ENCODE data around the gene ZNF423. TPM values are rescaled to one million over a fixed set of nuclear protein-coding genes. Genes with fewer than 3 reads are reported as not detected.

The ZNF423 gene
- total and polyA plus RNA-seq, 2 of the 13 experiments (the other 11 are each of a cell fraction or from before 2014, with no cell fraction given) = 0.07 to 0.31 TPM

DNA sequence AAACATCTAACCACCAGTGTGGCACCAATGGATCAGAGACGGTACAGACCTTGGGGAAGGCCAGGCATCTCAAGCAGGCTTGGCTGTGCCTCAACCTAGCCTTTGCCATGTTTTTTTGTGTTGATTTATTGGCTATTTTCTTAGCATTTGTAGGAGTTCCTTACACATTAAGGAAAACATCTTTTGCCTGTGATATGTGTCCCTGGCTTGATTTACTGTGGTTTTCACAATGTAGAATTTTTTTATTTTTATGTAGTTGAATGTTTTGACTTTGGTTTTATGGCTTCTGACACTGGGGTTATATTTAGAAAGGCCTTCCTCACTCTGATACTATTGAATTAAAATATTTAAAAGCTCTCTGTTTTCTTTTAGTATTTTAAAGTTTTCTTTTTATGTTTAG is 132.6 kb downstream of the ZNF423 start:
- H3K27me3 ChIP-seq (ENCODE audit: control insufficient read depth in 1 of 2, insufficient read depth in 2 of 2, low read length in 2 of 2) = peaks cover 5 to 42% of the 10 kb centered on the region in 2 experiments; a peak in 4 of 5 replicates
- no peak overlapping the region for H3K4me2 ChIP-seq (ENCODE audit: low read depth, low read length)
- no TSS peak for BruUV-seq (replicated peaks)
- no peaks in the 10 kb centered on the region for H3K4me1 ChIP-seq (ENCODE audit: insufficient read depth, low read length)
- H3K4me3 ChIP-seq (replicated peaks in 1 of 3; ENCODE audit: insufficient read depth in 1 of 3, low read depth in 2 of 3, low read length in 3 of 3) = no peak overlapping the region
- in situ Hi-C loops (cut with HindIII; ENCODE audit: extremely low pct_ligation_motif_present, low pct_unique_long_range_greater_than_20kb) = no loop called here
- no peaks in the 10 kb centered on the region for H3K79me2 ChIP-seq (ENCODE audit: insufficient read depth, low read length)
- no peaks in the 10 kb centered on the region; the same call in 1 of the 2 replicates for H4K20me1 ChIP-seq (ENCODE audit: insufficient read depth, low read length)
- intact Hi-C loops (cut with micrococcal nuclease; ENCODE audit: unreplicated experiment) = no loop called here
- POLR2A ChIA-PET = no interaction called here
- H3K9ac ChIP-seq (ENCODE audit: insufficient read depth, low read depth, low read length) = no peak overlapping the region
- TF ChIP-seq ETV5 (CRISPR knock-in tag; IDR thresholded peaks at IDR 0.05; ENCODE audit: borderline replicate concordance) = no peak
- TF ChIP-seq, protein P1, sequence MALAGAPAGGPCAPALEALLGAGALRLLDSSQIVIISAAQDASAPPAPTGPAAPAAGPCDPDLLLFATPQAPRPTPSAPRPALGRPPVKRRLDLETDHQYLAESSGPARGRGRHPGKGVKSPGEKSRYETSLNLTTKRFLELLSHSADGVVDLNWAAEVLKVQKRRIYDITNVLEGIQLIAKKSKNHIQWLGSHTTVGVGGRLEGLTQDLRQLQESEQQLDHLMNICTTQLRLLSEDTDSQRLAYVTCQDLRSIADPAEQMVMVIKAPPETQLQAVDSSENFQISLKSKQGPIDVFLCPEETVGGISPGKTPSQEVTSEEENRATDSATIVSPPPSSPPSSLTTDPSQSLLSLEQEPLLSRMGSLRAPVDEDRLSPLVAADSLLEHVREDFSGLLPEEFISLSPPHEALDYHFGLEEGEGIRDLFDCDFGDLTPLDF (CRISPR knock-in tag; IDR thresholded peaks at IDR 0.05) = no peak
- no peak for TF ChIP-seq IRF1 (CRISPR knock-in tag; IDR thresholded peaks at IDR 0.05; ENCODE audit: low read depth)
- TF ChIP-seq MIXL1 (CRISPR knock-in tag; IDR thresholded peaks at IDR 0.05) = no peak
- TF ChIP-seq KLF13 (CRISPR knock-in tag; IDR thresholded peaks at IDR 0.05) = no peak
- TF ChIP-seq CSRNP2 (CRISPR knock-in tag; conservative IDR thresholded peaks at IDR 0.05; ENCODE audit: low read depth) = no peak
- TF ChIP-seq ZNF562 (CRISPR knock-in tag; IDR thresholded peaks at IDR 0.05; ENCODE audit: borderline replicate concordance) = no peak
- TF ChIP-seq MTF2 (CRISPR knock-in tag; IDR thresholded peaks at IDR 0.05; ENCODE audit: borderline replicate concordance) = no peak
- TF ChIP-seq NR3C1 (CRISPR knock-in tag; IDR thresholded peaks at IDR 0.05) = no peak
- no peak for TF ChIP-seq MTA3 (CRISPR knock-in tag; IDR thresholded peaks at IDR 0.05)
- no peak for TF ChIP-seq RCOR2 (CRISPR knock-in tag; IDR thresholded peaks at IDR 0.05)
- TF ChIP-seq PHB2 (IDR thresholded peaks at IDR 0.05; ENCODE audit: partially characterized antibody) = no peak
- TF ChIP-seq, protein P2, sequence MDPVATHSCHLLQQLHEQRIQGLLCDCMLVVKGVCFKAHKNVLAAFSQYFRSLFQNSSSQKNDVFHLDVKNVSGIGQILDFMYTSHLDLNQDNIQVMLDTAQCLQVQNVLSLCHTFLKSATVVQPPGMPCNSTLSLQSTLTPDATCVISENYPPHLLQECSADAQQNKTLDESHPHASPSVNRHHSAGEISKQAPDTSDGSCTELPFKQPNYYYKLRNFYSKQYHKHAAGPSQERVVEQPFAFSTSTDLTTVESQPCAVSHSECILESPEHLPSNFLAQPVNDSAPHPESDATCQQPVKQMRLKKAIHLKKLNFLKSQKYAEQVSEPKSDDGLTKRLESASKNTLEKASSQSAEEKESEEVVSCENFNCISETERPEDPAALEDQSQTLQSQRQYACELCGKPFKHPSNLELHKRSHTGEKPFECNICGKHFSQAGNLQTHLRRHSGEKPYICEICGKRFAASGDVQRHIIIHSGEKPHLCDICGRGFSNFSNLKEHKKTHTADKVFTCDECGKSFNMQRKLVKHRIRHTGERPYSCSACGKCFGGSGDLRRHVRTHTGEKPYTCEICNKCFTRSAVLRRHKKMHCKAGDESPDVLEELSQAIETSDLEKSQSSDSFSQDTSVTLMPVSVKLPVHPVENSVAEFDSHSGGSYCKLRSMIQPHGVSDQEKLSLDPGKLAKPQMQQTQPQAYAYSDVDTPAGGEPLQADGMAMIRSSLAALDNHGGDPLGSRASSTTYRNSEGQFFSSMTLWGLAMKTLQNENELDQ (CRISPR knock-in tag; IDR thresholded peaks at IDR 0.05; ENCODE audit: borderline replicate concordance) = no peak
- TF ChIP-seq, protein P3, sequence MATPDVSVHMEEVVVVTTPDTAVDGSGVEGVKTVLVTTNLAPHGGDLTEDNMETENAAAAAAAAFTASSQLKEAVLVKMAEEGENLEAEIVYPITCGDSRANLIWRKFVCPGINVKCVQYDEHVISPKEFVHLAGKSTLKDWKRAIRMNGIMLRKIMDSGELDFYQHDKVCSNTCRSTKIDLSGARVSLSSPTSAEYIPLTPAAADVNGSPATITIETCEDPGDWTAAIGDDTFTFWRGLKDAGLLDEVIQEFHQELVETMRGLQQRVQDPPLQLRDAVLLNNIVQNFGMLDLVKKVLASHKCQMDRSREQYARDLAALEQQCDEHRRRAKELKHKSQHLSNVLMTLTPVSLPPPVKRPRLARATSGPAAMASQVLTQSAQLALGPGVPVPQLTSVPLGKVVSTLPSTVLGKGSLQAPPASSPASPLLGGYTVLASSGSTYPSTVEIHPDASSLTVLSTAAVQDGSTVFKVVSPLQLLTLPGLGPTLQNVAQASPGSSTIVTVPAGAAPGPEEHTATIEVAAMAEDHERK (CRISPR knock-in tag; IDR thresholded peaks at IDR 0.05; ENCODE audit: low read depth) = no peak
- no peak for ATAC-seq
- 4% methylated on average over 1 of the region's 1 CpG for WGBS (ENCODE audit: low lambda C conversion rate)
- H3K9me3 ChIP-seq (ENCODE audit: low read length) = no peaks in the 10 kb centered on the region
- CTCF ChIA-PET (ENCODE audit: low intra/inter-chr PET ratio, low total read pairs) = no interaction called here
- H2AFZ ChIP-seq (ENCODE audit: low read length) = no peak overlapping the region
- no peaks in the 10 kb centered on the region for H3K36me3 ChIP-seq (replicated peaks in 1 of 2; ENCODE audit: control insufficient read depth in 1 of 2, insufficient read depth in 2 of 2, low read length in 2 of 2)
- no peak for DNase-seq (ENCODE audit: low spot score)
- no peak overlapping the region for H3K27ac ChIP-seq (ENCODE audit: extremely low read length, insufficient read depth, low read length)
- FAIRE-seq = no peak

Measured in HepG2 (cell line).